Measurements from ENCODE around the gene CCR7. TPM values are rescaled to one million over a fixed set of nuclear protein-coding genes. Genes with fewer than 3 reads are reported as not detected.

The CCR7 gene
- total and polyA plus RNA-seq, 2 of the 13 experiments (the other 11 are each of a cell fraction or from before 2014, with no cell fraction given), result 0.04 to 0.53 TPM

DNA sequence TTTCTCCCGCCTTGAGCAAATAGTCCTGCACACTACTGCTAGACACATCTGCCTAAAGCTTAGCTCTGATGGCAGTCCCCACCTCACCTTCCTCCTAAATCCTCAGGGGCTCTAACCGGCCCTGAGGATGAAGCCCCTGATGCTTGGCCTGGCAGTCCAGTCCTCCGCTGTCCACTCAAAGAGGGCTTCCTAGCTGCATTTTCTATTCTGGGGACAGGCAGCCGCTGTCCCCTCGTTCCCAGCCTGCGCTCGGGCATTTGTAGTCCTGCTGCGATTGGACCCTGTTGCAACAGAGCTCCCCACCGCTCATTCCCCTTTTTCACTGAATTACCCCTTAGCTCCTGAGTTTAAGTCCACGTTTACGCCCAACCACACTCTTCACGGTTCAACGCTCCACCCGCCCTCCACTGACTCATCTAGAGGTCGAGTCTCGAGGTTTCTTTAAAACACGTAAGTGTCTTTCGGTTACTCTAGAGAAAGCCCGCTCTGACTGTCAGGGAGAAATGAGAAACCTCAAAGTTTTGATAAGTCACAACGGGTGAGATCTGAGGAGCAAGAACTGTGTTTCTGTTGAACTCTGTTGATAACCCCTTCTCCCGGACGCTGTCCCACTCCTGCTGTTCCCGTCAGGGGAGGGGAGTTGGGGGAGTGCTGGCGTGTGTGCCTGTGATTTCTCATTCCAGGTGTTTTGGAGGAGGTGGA is 4.5 kb downstream of the CCR7 start (continued):
- TF ChIP-seq, protein P1, sequence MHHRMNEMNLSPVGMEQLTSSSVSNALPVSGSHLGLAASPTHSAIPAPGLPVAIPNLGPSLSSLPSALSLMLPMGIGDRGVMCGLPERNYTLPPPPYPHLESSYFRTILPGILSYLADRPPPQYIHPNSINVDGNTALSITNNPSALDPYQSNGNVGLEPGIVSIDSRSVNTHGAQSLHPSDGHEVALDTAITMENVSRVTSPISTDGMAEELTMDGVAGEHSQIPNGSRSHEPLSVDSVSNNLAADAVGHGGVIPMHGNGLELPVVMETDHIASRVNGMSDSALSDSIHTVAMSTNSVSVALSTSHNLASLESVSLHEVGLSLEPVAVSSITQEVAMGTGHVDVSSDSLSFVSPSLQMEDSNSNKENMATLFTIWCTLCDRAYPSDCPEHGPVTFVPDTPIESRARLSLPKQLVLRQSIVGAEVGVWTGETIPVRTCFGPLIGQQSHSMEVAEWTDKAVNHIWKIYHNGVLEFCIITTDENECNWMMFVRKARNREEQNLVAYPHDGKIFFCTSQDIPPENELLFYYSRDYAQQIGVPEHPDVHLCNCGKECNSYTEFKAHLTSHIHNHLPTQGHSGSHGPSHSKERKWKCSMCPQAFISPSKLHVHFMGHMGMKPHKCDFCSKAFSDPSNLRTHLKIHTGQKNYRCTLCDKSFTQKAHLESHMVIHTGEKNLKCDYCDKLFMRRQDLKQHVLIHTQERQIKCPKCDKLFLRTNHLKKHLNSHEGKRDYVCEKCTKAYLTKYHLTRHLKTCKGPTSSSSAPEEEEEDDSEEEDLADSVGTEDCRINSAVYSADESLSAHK (CRISPR knock-in tag; IDR thresholded peaks at IDR 0.05; ENCODE audit: borderline replicate concordance), result no peak
- TF ChIP-seq THYN1 (CRISPR knock-in tag; IDR thresholded peaks at IDR 0.05; ENCODE audit: borderline replicate concordance, low read depth) (no peak), HDAC2 (CRISPR knock-in tag; IDR thresholded peaks at IDR 0.05) (peak; percentile 8; the same call in 1 of the 2 replicates), MATR3 (CRISPR knock-in tag; IDR thresholded peaks at IDR 0.05) (no peak), ZNF382 (CRISPR knock-in tag; IDR thresholded peaks at IDR 0.05; ENCODE audit: borderline replicate concordance) (no peak), MBNL3 (CRISPR knock-in tag; conservative IDR thresholded peaks at IDR 0.05) (no peak), ZNF557 (CRISPR knock-in tag; IDR thresholded peaks at IDR 0.05) (0 out of 2 replicates have a peak, but pooled peaks have one; percentile 2), DMAP1 (CRISPR knock-in tag; IDR thresholded peaks at IDR 0.05) (peak; percentile 49; the same call in 1 of the 2 replicates), ZFP36 (IDR thresholded peaks at IDR 0.05; ENCODE audit: borderline replicate concordance, low read depth, low read length, partially characterized antibody) (no peak), SATB2 (CRISPR knock-in tag; IDR thresholded peaks at IDR 0.05) (no peak), ZNF652 (CRISPR knock-in tag; IDR thresholded peaks at IDR 0.05; ENCODE audit: borderline replicate concordance, low read depth) (peak; percentile 3; the same call in 1 of the 2 replicates), ZNF567 (CRISPR knock-in tag; IDR thresholded peaks at IDR 0.05; ENCODE audit: borderline replicate concordance) (0 out of 2 replicates have a peak, but pooled peaks have one; percentile 58)
- TF ChIP-seq, protein P2, sequence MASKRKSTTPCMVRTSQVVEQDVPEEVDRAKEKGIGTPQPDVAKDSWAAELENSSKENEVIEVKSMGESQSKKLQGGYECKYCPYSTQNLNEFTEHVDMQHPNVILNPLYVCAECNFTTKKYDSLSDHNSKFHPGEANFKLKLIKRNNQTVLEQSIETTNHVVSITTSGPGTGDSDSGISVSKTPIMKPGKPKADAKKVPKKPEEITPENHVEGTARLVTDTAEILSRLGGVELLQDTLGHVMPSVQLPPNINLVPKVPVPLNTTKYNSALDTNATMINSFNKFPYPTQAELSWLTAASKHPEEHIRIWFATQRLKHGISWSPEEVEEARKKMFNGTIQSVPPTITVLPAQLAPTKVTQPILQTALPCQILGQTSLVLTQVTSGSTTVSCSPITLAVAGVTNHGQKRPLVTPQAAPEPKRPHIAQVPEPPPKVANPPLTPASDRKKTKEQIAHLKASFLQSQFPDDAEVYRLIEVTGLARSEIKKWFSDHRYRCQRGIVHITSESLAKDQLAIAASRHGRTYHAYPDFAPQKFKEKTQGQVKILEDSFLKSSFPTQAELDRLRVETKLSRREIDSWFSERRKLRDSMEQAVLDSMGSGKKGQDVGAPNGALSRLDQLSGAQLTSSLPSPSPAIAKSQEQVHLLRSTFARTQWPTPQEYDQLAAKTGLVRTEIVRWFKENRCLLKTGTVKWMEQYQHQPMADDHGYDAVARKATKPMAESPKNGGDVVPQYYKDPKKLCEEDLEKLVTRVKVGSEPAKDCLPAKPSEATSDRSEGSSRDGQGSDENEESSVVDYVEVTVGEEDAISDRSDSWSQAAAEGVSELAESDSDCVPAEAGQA (IDR thresholded peaks at IDR 0.05; ENCODE audit: low read depth), result no peak
- TF ChIP-seq, protein P2 (CRISPR knock-in tag; IDR thresholded peaks at IDR 0.05; ENCODE audit: borderline replicate concordance), result no peak
- TF ChIP-seq, protein P3, sequence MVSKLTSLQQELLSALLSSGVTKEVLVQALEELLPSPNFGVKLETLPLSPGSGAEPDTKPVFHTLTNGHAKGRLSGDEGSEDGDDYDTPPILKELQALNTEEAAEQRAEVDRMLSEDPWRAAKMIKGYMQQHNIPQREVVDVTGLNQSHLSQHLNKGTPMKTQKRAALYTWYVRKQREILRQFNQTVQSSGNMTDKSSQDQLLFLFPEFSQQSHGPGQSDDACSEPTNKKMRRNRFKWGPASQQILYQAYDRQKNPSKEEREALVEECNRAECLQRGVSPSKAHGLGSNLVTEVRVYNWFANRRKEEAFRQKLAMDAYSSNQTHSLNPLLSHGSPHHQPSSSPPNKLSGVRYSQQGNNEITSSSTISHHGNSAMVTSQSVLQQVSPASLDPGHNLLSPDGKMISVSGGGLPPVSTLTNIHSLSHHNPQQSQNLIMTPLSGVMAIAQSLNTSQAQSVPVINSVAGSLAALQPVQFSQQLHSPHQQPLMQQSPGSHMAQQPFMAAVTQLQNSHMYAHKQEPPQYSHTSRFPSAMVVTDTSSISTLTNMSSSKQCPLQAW (CRISPR knock-in tag; IDR thresholded peaks at IDR 0.05), result no peak
